ENCODE results near the gene CFAP74. TPM values are rescaled to one million over a fixed set of nuclear protein-coding genes. Genes with fewer than 3 reads are reported as not detected.

The CFAP74 gene
- total RNA-seq, 1 experiment from 2014 or later, result not detected

- BruUV-seq (replicated peaks), result no TSS peak
- Histone ChIP-seq H3K9me3 (ENCODE audit: low read depth, low read length, poor library complexity, severe bottlenecking) (no peaks in the 10 kb centered on the region), H3K4me3 (ENCODE audit: low read depth, low read length, poor library complexity, severe bottlenecking) (no peak overlapping the region), H3K36me3 (ENCODE audit: insufficient read depth, low read length, poor library complexity, severe bottlenecking) (no peaks in the 10 kb centered on the region), H3K4me1 (ENCODE audit: insufficient read depth, low read length, poor library complexity, severe bottlenecking) (no peaks in the 10 kb centered on the region), H3K27ac (ENCODE audit: low read depth, low read length, poor library complexity, severe bottlenecking) (no peak overlapping the region), H3K27me3 (replicated peaks; ENCODE audit: insufficient read depth, low read depth, low read length, poor library complexity) (no peaks in the 10 kb centered on the region)
- DNase-seq (ENCODE audit: low spot score), result peak; percentile 19
- ChIA-PET POLR2A (ENCODE audit: low non-redundant PET) (no interaction called here), CTCF (no interaction called here)
- intact Hi-C loops (cut with micrococcal nuclease; ENCODE audit: unreplicated experiment), result no loop called here
- TF ChIP-seq CTCF (conservative IDR thresholded peaks at IDR 0.05; ENCODE audit: low read depth, low read length), result no peak
- no peak for TF ChIP-seq EZH2 (IDR thresholded peaks at IDR 0.05; ENCODE audit: borderline replicate concordance, low read depth, low read length, poor library complexity, severe bottlenecking)
Measured at GRCh38 chr1:1996207-1996651, 7.4 kb downstream of the CFAP74 start.

- Histone ChIP-seq H3K4me3 (ENCODE audit: low read depth, low read length, poor library complexity, severe bottlenecking) (no peak overlapping the region), H3K36me3 (ENCODE audit: insufficient read depth, low read length, poor library complexity, severe bottlenecking) (no peaks in the 10 kb centered on the region), H3K27ac (ENCODE audit: low read depth, low read length, poor library complexity, severe bottlenecking) (no peak overlapping the region), H3K27me3 (replicated peaks; ENCODE audit: insufficient read depth, low read depth, low read length, poor library complexity) (no peaks in the 10 kb centered on the region), H3K9me3 (ENCODE audit: low read depth, low read length, poor library complexity, severe bottlenecking) (no peaks in the 10 kb centered on the region), H3K4me1 (ENCODE audit: insufficient read depth, low read length, poor library complexity, severe bottlenecking) (no peaks in the 10 kb centered on the region)
- no peak for DNase-seq (ENCODE audit: low spot score)
- intact Hi-C loops (cut with micrococcal nuclease; ENCODE audit: unreplicated experiment), result no loop called here
- ChIA-PET POLR2A (ENCODE audit: low non-redundant PET) (no interaction called here), CTCF (no interaction called here)
- TF ChIP-seq CTCF (conservative IDR thresholded peaks at IDR 0.05; ENCODE audit: low read depth, low read length) (no peak), EZH2 (IDR thresholded peaks at IDR 0.05; ENCODE audit: borderline replicate concordance, low read depth, low read length, poor library complexity, severe bottlenecking) (no peak)
- no TSS peak for BruUV-seq (replicated peaks)
Measured at GRCh38 chr1:1994536-1994935, 9.1 kb downstream of the CFAP74 start.

GRCh38 chr1:1990222-1990621, 13.4 kb downstream of the CFAP74 start:
- H3K9me3 ChIP-seq (ENCODE audit: low read depth, low read length, poor library complexity, severe bottlenecking), result no peaks in the 10 kb centered on the region
- intact Hi-C loops (cut with micrococcal nuclease; ENCODE audit: unreplicated experiment), result no loop called here
- H3K4me1 ChIP-seq (ENCODE audit: insufficient read depth, low read length, poor library complexity, severe bottlenecking), result no peaks in the 10 kb centered on the region
- no peak overlapping the region for H3K4me3 ChIP-seq (ENCODE audit: low read depth, low read length, poor library complexity, severe bottlenecking)
- H3K27me3 ChIP-seq (replicated peaks; ENCODE audit: insufficient read depth, low read depth, low read length, poor library complexity), result no peaks in the 10 kb centered on the region
- H3K36me3 ChIP-seq (ENCODE audit: insufficient read depth, low read length, poor library complexity, severe bottlenecking), result no peaks in the 10 kb centered on the region
- no peak overlapping the region for H3K27ac ChIP-seq (ENCODE audit: low read depth, low read length, poor library complexity, severe bottlenecking)
- DNase-seq (ENCODE audit: low spot score), result no peak
- POLR2A ChIA-PET (ENCODE audit: low non-redundant PET), result no interaction called here
- CTCF ChIA-PET, result no interaction called here
- TF ChIP-seq CTCF (conservative IDR thresholded peaks at IDR 0.05; ENCODE audit: low read depth, low read length) (no peak), EZH2 (IDR thresholded peaks at IDR 0.05; ENCODE audit: borderline replicate concordance, low read depth, low read length, poor library complexity, severe bottlenecking) (no peak)
- no TSS peak for BruUV-seq (replicated peaks)
